HG02885 (cell line): ENCODE measurements around the gene PDXDC1.
"Not testable (repeated sequence)": the region's sequence is repeated elsewhere in the genome, so short reads cannot be mapped to it uniquely, and the experiment has no call there.

Source experiments
- ATAC-seq: cut with Tn5 transposase; IDR thresholded peaks from one replicate; pipeline ENCODE4 v1.9.1; 2021; ENCODE audit warnings: mild to moderate bottlenecking; ENCODE audit not compliant: unreplicated experiment, poor library complexity

The PDXDC1 gene

DNA sequence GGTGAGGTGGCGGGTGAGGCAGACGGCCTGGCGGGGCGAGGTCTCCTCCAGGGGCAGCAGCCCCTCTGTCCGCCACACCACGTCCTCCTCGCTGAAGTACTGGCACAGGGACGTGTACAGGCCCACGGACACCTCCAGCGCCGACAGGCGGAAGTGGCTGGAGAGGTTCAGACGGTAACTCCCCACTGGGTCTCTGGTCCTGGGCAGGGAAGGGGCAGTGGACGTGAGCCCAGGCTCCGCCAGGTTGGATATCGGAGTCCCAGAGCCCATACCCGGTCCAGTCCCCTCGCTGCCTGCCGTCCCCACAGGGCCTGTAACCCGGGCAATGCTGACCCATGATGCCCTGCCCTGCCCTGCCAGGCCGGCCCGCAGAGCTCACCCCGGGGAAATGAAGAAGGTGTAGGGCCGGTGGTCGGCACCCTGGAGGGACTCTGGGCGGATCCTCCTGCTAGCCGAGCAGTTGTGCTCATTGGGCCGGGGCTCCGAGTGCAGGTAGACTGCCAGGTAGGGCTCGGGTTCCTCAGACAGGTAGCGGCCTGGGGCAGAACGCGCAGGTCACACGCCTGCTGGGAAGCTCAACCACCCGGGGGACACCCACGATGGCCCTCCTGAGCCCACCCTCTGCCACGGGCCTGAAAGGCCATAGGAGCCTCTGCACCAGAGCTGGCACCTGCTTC, 155.6 kb downstream of the PDXDC1 start:
- ATAC-seq, result not testable (repeated sequence)

DNA sequence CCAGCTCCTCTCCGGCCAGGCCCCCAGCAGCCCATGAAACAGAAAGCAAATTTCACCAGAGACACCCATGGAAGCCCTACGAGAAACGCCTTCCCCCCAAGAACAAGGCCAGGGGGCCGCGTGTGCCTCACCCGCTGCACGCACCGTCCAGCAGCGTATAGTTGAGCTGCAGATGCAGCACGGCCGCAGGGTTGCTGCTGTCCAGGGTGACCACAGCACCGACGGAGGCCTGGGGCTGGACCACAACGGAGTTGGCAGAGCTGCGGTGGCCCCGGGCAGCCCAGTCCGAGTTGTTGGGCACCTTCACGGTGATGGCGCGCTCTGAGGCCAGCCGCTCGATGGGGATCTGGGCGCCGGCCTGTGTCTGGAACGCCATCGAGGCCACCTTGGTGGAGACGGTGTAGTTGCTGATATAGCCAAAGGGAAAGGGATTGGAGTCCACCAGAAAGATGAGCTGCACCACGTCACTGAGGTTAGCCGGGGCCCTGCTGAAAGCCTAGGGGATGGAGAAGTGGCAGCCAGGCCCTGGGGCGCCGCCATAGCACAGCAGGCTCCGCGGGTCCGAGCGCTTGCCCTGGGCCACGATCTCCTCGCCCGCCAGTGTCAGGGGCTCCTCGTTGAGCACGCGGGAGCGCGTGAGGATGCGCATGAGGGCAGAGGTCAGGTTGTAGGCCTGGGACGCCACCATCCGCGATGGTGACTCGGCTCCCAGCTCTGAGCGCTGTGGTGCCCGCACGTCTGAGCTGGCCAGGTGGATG, 156.3 kb downstream of the PDXDC1 start:
- ATAC-seq, result not testable (repeated sequence)

- not testable (repeated sequence) for ATAC-seq
Observed at GRCh38 chr16:15132719-15133428, 158.0 kb downstream of the PDXDC1 start.

- not testable (repeated sequence) for ATAC-seq
Observed at GRCh38 chr16:15133554-15133953, 158.7 kb downstream of the PDXDC1 start.

DNA sequence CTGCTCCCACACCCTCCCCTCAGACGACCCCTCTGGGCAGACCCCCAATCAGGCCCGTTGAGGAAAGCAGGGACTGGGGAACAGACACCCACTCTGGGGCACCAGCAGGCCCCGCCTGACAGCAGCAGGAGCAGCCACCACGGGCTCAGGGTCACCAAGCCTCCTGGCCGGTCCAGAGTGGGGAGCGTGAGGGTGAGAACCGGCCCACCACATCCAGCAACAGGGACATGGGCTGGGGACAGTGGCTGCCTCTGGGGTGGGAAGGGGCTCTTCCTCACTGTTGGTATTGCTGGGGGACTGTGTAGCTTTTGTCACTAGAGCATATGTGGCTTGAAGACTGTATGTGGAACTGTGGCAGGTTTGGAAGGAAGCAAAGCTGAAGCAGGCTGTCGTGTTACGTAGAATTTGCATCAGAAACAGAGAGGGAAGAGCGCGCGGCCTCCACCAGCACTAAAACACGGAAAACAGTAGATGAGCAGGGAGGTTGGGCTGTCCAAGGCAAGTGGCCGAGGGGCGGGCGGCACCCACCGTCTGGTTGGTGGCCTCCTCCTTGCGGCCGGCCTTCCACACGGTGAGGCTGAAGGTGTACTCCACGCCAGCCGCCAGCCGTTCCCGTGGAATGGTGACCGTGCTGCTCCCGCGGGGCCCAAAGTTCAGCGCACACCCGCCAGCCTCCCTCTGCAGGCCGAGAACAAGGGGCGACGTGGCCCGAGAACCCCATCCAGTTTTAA, 160.1 kb downstream of the PDXDC1 start:
- ATAC-seq, result not testable (repeated sequence)

- not testable (repeated sequence) for ATAC-seq
Observed at GRCh38 chr16:15135483-15136360, 160.9 kb downstream of the PDXDC1 start.

DNA sequence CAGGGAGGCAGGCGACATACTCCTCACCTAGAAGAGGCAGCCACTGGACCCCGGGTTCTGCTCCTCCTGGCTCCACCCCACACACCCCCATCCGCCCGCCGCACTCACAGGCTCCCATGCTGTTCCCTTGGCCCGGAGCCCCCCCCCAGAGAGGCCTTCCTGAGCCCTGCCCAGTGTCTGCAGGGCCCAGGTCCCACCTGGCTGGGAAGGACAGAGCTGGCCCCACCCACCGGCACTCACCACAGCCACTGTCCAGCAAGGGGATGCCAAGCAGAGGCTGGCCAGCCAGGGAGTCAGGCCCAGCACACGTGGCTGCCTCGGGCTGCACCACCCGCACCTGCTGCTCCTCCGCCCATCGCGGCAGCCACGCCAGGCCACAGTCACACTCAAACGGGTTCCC, 162.7 kb downstream of the PDXDC1 start:
- not testable (repeated sequence) for ATAC-seq

DNA sequence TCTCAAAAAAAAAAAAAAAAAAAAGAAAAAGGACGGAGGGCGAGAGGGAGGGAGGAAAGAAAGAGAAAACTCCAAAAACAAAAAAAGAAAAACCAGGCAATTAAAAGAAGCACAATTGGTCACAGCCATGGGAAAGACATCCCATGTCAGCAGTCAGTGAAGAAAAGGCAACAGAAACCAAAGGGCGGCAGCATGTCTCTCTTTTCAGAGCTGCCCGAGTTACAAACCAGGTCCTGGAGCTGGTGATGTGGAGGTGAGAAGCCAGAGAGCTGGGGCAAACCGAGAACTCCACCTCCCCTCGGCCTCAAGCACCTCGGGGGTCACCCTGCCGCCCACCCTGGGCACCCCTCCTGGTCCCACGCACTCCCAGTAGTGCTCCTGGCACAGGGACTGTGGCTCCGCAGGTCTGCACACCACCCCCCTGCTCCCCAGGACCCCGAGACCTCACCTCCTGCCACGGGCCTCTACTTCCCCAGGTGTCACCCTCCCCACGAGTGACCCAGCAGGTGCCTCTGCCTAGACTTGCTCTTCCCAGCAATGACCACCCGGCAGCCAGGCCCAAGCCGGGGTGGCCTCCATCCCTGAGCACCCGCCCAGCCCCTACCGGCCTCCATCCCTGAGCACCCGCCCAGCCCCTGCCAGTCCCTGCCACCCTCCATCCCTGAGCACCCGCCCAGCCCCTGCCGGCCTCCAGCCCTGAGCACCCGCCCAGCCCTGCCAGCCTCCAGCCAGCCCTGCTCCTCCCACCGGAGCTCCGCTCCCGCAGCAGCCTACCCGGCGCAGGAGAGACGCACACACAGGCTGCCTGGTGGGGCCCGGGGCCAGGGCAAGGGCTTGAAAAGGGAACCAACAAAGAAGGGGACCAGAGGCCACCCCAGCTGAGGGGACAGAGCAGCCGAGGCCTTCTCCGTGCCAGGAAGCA, 165.9 kb downstream of the PDXDC1 start:
- not testable (repeated sequence) for ATAC-seq

DNA sequence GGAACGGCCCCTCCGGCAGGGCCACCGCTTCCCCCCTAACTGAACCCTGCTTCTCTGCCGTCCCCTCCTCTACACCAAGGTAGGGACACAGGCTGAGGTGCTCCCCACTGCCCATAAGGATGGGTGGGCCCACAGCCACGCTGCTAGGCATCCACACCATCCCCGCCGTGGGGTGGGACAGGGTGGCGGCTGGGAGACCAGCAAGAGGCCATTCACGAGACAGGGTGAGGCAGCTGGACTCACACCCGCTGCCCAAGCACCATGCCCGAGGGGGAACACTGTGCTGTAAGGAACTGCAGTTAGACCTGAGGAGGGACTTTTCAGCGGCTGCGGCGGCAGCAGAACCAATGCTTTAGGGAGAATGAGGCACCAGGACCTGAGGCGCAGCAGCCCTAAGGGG, 166.8 kb downstream of the PDXDC1 start:
- no peak for ATAC-seq

DNA sequence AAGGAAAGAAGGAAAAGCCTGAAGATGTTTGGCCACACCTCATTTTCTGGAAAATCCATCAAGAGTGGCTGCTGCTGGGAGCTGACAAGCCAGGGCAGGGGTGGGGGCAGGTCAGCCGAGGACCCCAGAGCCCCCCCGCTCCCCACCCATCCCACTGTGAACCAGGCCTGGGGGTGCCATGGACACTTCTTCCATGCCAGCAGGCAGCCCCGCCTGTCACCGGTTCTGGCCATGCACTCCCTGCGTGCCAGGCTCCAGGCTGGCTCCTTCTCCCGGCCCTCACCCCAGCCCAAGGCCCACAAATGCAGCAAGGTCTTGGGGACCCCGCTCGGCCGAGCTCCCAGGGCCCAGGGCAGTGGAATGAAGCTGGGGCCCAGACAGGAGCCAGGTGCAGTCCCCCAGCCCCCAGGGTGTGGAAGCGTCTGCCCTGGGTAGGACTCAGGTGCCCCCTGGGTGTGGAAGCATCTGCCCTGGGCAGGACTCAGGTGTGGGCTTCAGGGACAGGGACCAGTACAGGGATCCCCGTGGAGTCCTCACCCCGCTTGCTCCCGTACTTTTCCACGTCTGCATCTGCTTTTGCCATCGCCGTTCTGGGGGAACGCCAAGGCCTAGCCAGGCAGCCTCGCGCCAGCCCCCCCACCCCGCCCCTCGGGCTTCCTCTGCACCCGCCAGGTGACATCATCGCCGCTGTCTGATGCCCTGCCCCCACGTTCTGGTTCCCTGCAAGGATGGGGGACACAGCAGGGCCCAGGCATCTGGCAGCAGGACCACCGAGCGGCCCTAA, 167.5 kb downstream of the PDXDC1 start:
- ATAC-seq, result not testable (repeated sequence)

DNA sequence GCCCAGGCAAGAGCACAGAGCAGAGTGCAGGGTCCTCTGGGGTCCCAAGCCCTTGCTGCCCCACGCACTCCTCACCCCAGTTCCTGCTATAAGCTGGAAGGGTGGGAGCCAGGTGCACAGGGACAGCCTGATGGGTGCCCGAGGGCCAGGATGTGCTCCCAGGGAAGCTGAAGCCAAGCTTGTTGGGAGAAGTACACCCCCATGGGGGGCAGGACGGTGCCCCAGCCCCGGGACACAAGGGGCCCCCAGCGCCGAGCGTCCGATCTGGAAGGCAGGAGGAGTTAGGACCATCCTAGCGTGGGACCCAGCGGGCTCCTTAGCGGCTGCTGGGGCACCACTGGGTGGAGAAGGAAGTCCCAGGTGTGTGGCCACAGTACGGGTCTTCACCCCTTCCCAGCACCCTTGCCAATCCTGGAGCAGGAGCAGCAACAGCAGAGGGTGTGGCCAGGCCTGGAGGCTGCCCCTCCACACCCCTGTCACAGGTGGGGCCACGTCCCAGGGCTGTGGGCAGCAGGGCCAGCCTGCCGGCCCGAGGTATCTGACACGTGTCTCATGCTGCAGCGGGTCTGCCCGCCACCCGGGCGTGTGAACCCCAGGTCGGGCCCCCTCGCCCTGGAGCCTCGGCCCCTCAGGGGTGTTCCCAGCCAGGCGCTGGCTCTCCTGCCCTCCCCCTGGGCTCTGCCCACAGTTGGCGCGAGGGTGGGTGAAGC, 168.2 kb downstream of the PDXDC1 start:
- ATAC-seq, result not testable (repeated sequence)

GRCh38 chr16:15143601-15144091, 168.8 kb downstream of the PDXDC1 start:
- not testable (repeated sequence) for ATAC-seq

GRCh38 chr16:15144092-15144631, 169.3 kb downstream of the PDXDC1 start:
- ATAC-seq, result not testable (repeated sequence)

DNA sequence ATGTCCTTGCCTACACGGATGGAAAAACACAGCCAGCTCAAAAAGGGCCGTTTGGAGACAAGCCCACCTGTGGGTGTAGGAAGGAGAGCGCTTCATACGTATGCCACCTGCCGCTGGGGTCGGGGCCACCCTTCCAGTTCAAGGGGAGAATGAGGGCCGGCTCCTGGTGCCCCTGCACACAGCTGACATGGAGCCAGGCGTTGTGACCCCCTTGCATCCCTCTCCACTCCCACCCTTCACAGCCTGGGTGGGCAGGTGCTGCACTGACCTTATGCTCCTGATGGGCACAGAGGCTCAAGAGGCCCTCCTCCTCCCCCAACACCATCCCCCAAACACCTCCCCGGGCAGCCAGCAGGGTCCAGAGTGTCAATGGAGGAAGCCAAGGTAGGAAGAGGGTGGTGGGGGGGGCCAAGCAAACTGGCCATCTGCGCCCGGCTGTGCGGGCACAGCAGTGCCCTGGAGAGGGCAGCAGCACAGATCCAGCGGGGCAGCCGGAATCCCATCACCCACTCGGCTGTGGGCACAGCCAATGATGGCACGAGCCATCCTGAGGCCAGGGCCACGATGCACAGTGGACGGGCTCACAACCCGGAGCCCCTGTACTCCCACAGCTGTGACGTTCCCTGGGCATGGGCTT, 170.1 kb downstream of the PDXDC1 start:
- ATAC-seq, result not testable (repeated sequence)

GRCh38 chr16:15145418-15146263, 170.8 kb downstream of the PDXDC1 start:
- not testable (repeated sequence) for ATAC-seq
